ENCODE measurements around the gene AKNA. TPM values are rescaled to one million over a fixed set of nuclear protein-coding genes. Genes with fewer than 3 reads are reported as not detected.

AKNA gene
- polyA plus RNA-seq, 1 donor from 2014 or later: 25.4 TPM

DNA sequence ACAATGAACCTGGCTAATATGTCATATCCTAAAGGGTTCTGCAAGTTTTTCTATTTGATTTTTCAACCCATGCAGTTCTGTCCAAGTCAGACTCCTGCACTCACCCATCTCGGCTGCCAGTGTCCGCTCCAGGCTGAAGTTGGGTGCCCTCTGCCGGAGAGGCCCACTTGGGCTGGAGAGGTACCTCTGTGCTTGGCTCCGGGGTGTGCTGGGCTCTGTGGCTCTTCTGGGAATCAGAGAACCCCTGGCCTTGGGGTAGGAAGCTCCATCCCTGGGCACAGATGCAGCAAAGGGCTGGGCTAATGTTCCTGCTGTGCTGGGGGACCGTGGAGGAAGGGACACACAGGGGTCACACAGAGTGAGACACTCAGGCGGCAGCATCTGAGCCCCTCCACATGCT is 32.0 kb downstream of the AKNA start:
- Mint-ChIP-seq H3K27me3 (peaks cover 1% of the 10 kb centered on the region), H3K4me3 (no peak overlapping the region), H3K27ac (no peak overlapping the region), H3K36me3 (peaks cover 5% of the 10 kb centered on the region), H3K9me3 (no peaks in the 10 kb centered on the region), H3K4me1 (peaks cover 8 to 13% (median 11%) of the 10 kb centered on the region in 3 donors)

DNA sequence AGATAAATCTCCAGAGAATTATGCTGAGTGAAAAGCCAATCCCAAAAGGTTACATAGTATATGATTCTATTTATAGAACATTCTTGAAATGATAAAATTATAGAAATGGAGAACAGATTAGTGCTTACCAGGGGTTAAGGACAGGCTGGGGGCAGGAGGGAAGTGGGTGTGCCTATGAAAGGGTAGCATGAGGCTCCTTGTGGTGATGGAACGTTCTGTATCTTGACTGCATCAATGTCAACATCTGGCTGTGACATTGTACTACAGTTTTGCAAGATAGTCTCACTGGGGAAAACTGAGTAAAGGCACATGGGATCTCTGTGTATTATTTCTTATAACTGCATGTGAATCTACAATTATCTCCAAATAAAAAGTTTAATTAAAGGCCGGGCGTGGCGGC is 35.9 kb downstream of the AKNA start:
- no peaks in the 10 kb centered on the region for H3K9me3 Mint-ChIP-seq
- peaks cover 1% of the 10 kb centered on the region for H3K27me3 Mint-ChIP-seq
- no peak overlapping the region for H3K4me3 Mint-ChIP-seq
- H3K36me3 Mint-ChIP-seq: peaks cover 4% of the 10 kb centered on the region
- peak overlapping the region in 2 of 3 donors; percentile 12 to 59 for H3K27ac Mint-ChIP-seq
- H3K4me1 Mint-ChIP-seq: peaks cover 22 to 35% (median 27%) of the 10 kb centered on the region in 3 donors

DNA sequence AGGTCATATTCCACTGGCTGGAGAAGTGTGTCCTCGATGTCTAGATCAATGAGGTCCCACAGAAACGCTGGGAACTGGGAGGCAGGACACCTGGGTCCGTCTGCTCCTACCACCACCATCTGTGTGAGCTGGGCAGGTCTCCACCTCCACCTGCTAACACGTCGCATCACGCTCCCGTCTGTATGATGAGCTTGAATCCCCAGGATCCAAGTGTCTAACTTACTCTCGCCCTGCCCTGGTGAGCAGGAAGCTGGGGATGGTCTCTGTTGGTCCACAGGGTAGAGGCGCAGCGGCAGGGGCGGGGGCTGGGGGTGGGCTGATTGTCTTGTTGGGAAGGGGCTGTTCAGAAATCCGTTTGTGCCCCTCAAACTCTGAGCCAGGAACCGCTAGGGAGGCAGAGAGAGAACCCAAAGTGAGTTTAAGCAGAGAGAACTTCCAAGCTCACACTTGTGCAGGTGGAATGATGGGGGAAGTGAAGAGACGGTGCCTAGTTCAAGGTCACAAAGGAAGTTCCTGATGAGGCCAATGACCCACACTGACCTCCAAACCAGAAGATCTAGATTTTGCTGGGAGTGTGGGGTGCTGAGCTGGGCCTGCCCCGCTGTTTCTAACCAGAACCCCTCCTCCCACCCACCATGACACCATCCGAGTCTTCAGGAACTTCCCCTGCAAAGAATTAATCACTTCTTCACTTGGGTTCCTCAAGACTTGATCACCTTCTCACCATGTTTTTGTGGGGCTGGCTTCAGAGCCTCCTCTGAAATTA is 37.0 kb downstream of the AKNA start:
- Mint-ChIP-seq H3K4me3 (peak overlapping the region in 1 of 4 donors; percentile 47), H3K4me1 (peaks cover 22 to 35% (median 23%) of the 10 kb centered on the region in 3 donors), H3K9me3 (no peaks in the 10 kb centered on the region), H3K36me3 (peaks cover 2% of the 10 kb centered on the region), H3K27ac (peak overlapping the region; percentile 7 to 94 (median 77)), H3K27me3 (no peaks in the 10 kb centered on the region)

DNA sequence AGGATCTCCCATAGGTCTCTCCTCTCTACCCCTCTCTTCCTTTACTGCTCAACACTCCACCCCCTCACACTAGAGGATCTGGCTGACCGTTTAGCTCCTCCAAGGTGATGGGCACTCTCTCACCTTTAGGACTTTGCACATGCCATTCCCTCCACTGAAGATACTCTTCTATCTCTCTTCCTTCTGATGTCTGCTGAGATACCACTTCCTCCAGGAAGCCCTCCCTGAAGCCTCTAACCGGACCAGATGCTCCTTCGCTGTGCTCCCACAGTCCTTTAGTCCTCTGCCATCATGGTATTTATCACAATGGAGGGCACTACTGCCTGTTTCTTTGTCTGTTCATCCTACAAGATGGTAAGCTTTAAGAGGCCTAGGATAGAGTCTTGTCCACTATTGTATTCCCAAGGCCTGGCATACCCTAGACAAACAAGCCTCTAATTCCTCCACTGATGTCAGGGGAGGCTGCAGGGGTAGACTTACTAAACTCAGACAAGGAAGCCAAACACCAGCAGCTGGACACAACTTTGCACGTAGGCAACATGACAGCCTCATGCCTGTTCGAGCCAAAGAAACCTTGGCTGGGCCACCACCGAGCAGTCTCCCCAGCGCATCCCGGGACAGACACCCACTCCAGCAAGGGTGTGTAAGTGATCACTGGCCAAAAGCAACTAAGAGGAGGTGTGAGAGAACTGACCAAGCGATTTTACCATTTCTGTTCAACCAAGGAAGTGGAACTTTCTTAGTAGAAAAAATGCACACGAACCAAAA is 37.9 kb downstream of the AKNA start:
- H3K27ac Mint-ChIP-seq: peak overlapping the region; percentile 77 to 94 (median 80)
- peaks cover 22 to 35% (median 23%) of the 10 kb centered on the region in 3 donors for H3K4me1 Mint-ChIP-seq
- no peaks in the 10 kb centered on the region for H3K27me3 Mint-ChIP-seq
- peaks cover 2% of the 10 kb centered on the region for H3K36me3 Mint-ChIP-seq
- H3K4me3 Mint-ChIP-seq: peak overlapping the region; percentile 14 to 90 (median 56)
- H3K9me3 Mint-ChIP-seq: no peaks in the 10 kb centered on the region

DNA sequence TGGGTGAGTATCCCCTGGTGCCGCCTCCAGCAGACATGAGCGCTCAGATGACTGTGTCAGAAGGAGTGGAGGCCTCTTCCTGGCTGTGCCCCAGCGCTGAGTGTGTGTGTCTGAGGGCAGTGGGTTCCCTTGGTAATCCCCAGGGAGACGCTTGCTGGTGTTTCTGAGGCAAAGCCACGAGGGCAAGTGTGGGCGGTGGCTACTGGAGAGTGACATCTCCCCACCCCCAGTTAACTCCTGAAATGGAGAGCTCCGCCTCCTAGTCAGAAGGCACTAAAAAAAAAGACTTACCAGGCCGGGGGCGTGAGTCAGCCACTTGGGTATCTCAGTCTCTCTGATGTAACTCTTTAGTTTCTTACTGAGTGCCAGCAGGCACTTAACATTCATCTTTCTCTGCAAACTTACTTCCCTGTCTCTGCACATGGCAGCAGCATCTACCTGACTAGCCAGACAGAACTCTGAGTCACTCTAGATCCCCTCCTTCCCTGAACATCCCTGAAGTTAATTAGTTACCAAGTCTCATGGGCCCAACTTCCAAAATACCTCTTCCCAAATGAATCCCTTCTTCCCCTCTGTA is 38.8 kb downstream of the AKNA start:
- Mint-ChIP-seq H3K27me3 (no peaks in the 10 kb centered on the region), H3K4me1 (peaks cover 22 to 35% (median 24%) of the 10 kb centered on the region in 3 donors), H3K9me3 (no peaks in the 10 kb centered on the region), H3K36me3 (peaks cover 2% of the 10 kb centered on the region), H3K4me3 (peak overlapping the region; percentile 14 to 90 (median 44)), H3K27ac (peak overlapping the region; percentile 77 to 94 (median 90))

DNA sequence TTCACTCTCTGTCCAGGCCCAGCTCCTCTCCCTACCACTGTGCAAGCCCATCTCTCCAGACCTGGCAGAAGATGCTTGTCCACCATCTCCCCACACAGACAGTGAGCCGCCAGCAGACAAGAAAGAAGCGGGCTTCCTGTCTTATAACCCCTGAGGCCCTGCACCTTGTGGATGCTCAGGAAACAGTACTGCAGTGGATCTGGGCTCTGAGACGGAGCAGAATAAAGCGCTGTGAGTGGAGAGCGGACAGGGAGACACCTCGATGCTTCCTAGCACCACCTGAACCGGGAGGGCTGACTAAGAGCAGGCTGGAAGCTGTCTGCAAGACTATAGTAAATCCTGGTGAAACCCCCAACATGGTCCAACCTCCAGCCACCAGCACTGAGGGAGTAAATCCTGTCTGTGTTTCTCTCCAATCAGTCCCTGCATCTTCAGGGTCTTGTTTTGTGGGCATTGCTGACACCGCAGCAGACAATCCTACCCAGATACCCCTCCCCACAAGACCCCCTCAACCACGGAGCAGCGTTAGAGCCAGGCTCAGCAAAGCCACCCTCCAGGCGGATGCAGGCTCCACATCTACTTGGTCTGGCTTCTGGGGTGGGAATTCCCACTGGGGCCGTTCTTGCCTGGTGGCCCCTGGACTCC is 39.4 kb downstream of the AKNA start:
- Mint-ChIP-seq H3K27ac (peak overlapping the region; percentile 77 to 94 (median 90)), H3K4me3 (peak overlapping the region in 3 of 4 donors; percentile 34 to 90 (median 73)), H3K4me1 (peaks cover 22 to 35% (median 24%) of the 10 kb centered on the region in 3 donors)

DNA sequence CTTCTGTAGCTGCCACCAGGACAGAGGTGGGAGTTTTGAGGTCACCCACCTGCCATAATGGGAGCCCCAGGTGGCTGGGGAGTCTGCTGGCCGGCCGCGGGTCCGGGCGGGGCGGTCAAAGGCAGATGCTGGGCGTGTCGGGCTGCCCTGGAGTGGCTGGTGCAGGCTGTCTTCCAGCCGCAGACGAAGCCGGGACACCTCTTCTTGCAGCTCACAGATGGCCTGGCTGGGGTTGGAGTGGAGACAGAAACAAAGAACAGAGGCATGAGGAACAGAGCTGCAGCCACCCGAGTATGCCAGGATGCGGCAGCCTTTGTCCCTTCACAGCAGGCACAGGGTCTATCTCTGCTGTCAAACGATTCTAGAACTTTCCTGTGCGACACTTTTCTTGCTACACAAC is 40.1 kb downstream of the AKNA start:
- peak overlapping the region in 2 of 3 donors; percentile 50 to 77 for H3K27ac Mint-ChIP-seq
- no peaks in the 10 kb centered on the region for H3K27me3 Mint-ChIP-seq
- no peaks in the 10 kb centered on the region for H3K9me3 Mint-ChIP-seq
- peak overlapping the region in 2 of 4 donors; percentile 17 to 34 for H3K4me3 Mint-ChIP-seq
- H3K4me1 Mint-ChIP-seq: peaks cover 22 to 33% (median 27%) of the 10 kb centered on the region in 3 donors
- peaks cover 4% of the 10 kb centered on the region for H3K36me3 Mint-ChIP-seq

More for the DNA sequence above, 39.4 kb downstream of the AKNA start:
- peaks cover 2% of the 10 kb centered on the region for H3K36me3 Mint-ChIP-seq
- no peaks in the 10 kb centered on the region for H3K27me3 Mint-ChIP-seq
- no peaks in the 10 kb centered on the region for H3K9me3 Mint-ChIP-seq

DNA sequence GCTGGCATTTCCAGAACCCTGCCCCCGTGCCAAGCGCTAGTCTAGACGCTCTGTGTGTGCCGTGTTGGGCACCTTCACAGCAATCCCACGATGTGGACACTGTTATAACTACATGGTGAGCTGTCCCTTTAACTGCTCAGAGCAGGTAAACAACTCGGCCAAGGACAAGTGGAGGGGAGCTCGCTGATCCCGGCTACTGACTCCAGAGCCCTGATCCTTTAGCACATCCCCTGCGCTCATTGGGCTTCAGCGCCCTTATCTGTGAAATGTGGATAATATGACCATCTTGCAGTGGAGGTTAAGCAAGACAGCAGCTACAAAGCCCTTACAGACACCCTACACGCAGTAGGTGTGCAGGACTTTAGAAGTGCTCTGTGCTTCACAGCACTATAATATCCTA is 41.6 kb downstream of the AKNA start:
- peaks cover 4% of the 10 kb centered on the region for H3K36me3 Mint-ChIP-seq
- no peaks in the 10 kb centered on the region for H3K9me3 Mint-ChIP-seq
- H3K27me3 Mint-ChIP-seq: no peaks in the 10 kb centered on the region
- H3K4me3 Mint-ChIP-seq: no peak overlapping the region
- peak overlapping the region in 1 of 3 donors; percentile 28 for H3K27ac Mint-ChIP-seq
- peaks cover 22 to 29% (median 26%) of the 10 kb centered on the region in 3 donors for H3K4me1 Mint-ChIP-seq

DNA sequence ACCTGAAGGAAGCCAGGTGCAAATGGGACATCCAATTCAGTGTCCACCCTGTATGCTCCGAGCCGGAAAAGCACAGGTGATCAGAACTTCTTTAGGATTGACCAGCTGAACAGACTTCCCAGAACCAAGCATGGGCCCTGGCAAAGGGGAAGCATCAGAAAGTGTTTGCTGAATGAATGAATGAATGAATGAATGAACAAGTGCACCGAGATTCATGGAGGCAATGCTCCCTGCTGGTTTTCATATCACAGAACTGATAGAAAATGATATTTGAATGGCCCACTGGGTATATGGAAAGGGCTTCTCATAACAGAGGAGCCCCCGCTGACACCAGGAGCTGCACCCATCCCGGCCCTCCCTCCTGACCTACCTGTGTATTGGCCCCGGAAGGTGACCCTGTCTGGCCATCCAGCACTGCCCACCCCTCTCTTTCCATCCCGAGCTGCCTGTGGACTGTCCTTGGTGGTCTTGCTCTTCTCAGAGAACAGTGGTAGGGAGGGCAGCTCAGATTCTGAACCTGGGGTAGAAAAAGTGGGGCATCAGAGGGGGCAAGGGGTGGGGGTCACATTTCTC is 42.2 kb downstream of the AKNA start:
- Mint-ChIP-seq H3K27me3 (no peaks in the 10 kb centered on the region), H3K4me1 (peaks cover 20 to 28% (median 26%) of the 10 kb centered on the region in 3 donors), H3K9me3 (no peaks in the 10 kb centered on the region), H3K27ac (no peak overlapping the region), H3K36me3 (peaks cover 4% of the 10 kb centered on the region), H3K4me3 (peak overlapping the region in 1 of 4 donors; percentile 25)

DNA sequence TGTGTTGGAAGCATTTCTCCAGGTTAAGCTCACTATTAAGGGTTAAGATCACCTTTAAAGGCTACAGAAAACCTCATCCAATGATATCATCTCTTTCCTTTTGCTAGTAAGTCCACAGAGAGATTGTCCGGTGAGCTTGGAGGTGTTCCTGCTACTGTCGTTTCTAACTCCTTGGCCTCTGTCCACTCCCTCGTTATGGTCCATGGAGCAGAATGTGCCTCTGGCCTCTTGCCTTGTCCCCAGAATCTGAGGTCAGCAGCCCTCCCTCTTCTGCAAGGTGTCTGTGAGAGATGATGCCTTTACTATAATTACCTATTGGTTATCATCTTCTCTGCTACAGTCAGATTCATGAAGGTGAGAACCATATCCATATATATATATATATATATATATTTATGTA is 43.1 kb downstream of the AKNA start:
- Mint-ChIP-seq H3K4me3 (peak overlapping the region in 1 of 4 donors; percentile 12), H3K27me3 (no peaks in the 10 kb centered on the region), H3K9me3 (no peaks in the 10 kb centered on the region), H3K4me1 (peaks cover 17 to 23% (median 22%) of the 10 kb centered on the region in 3 donors), H3K36me3 (peaks cover 4% of the 10 kb centered on the region), H3K27ac (peak overlapping the region; percentile 57 to 83 (median 57))

DNA sequence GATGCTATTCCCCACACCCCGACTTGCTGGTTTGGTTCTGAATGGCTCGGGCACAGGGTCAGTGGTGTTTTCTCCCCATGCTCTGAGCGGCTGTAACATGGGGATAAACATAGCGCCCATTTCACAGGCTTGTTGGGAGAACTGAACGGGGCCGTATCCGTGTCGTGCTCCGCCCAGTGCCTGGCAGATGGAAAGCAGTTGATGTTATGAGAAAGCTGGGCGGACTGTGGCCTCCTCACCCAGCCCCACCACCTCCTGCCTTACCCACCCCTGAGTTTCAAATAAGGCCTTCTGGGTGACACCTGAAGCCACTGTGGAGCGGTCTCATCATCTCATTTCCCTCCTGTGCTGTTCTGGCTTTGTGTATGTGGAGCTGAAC is 43.6 kb downstream of the AKNA start:
- peak overlapping the region in 2 of 3 donors; percentile 77 to 83 for H3K27ac Mint-ChIP-seq
- no peak overlapping the region for H3K4me3 Mint-ChIP-seq
- H3K9me3 Mint-ChIP-seq: no peaks in the 10 kb centered on the region
- H3K36me3 Mint-ChIP-seq: peaks cover 3% of the 10 kb centered on the region
- H3K4me1 Mint-ChIP-seq: peaks cover 13 to 21% (median 18%) of the 10 kb centered on the region in 3 donors
- H3K27me3 Mint-ChIP-seq: no peaks in the 10 kb centered on the region

DNA sequence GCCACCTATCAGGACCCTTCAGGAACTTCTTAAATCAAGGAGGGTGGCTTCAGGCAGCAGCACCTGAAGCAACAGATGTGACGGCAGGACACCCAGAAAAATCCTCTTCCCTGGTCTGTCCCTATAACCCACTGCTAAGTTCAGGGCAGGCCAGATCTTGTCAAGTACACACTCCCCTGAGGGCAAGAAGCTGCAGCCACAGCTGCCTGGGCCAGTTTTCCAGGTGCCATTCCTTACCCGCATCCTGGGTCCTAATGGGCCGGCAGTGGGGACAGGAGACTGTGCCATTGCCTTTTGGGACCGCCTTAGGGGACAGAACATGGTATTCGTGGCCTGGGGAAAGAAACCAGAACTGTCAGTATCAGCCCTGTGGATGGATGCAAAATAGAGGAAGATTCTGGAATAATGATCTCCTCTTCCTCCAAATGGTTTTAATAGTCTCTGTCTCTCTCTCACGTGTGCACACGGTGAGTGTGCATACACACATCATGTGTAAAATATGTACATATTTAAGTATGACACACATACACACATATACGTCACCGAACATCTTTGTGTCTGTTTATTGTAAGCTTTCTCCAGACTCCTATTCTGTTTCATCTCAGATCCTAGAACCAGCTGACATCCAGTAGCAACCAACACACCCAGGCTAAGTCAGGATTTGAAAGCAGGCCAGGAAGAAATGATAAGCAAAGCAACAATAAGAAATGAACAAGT is 44.2 kb downstream of the AKNA start:
- peaks cover 12 to 20% (median 15%) of the 10 kb centered on the region in 3 donors for H3K4me1 Mint-ChIP-seq

DNA sequence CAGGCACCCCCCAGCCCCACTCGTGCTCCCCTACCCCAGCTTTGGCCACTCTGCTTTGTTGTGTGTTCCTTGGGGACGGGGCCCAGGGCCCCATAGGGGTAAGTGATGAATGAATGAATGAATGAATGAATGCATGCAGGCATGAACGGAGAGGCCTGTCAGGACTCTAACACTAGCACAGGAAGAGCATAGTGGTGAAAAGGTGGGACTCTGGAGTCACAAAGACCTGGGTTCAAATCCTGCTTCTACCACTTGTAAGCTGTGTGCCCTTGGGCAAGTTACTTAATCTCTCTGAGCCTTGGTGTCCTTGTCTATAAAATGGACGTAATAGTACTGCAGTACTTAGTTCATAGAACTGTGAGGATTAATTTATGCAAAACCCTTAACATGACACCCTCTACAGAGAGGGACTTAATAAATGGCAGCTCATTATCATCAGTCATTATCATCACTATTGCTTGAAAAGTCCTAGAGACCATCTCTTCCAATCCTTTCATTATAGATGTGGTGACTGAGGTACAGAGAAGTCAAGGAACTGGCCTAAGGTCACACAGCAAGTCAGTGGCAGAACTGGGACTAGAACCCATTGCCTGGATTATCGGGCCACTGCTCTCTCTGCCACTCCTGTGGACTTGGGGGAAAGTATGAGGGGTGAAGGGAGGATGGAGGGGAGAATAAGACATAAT is 44.9 kb downstream of the AKNA start:
- Mint-ChIP-seq H3K36me3 (peaks cover 2% of the 10 kb centered on the region), H3K9me3 (no peaks in the 10 kb centered on the region), H3K4me1 (peaks cover 12 to 13% (median 12%) of the 10 kb centered on the region in 3 donors), H3K27ac (peak overlapping the region in 2 of 3 donors; percentile 77 to 85), H3K27me3 (no peaks in the 10 kb centered on the region), H3K4me3 (peak overlapping the region in 1 of 4 donors; percentile 25)

More for the DNA sequence above, 44.2 kb downstream of the AKNA start:
- Mint-ChIP-seq H3K4me3 (no peak overlapping the region), H3K27ac (peak overlapping the region in 2 of 3 donors; percentile 77 to 85), H3K27me3 (no peaks in the 10 kb centered on the region), H3K9me3 (no peaks in the 10 kb centered on the region), H3K36me3 (peaks cover 2% of the 10 kb centered on the region)
